GM18868 (cell line): ENCODE results near the gene PTMS.

Source experiments
- ATAC-seq: cut with Tn5 transposase; IDR thresholded peaks from one replicate; pipeline ENCODE4 v1.9.1; 2021; ENCODE audit warnings: mild to moderate bottlenecking, moderate library complexity; ENCODE audit not compliant: unreplicated experiment

The PTMS gene

DNA sequence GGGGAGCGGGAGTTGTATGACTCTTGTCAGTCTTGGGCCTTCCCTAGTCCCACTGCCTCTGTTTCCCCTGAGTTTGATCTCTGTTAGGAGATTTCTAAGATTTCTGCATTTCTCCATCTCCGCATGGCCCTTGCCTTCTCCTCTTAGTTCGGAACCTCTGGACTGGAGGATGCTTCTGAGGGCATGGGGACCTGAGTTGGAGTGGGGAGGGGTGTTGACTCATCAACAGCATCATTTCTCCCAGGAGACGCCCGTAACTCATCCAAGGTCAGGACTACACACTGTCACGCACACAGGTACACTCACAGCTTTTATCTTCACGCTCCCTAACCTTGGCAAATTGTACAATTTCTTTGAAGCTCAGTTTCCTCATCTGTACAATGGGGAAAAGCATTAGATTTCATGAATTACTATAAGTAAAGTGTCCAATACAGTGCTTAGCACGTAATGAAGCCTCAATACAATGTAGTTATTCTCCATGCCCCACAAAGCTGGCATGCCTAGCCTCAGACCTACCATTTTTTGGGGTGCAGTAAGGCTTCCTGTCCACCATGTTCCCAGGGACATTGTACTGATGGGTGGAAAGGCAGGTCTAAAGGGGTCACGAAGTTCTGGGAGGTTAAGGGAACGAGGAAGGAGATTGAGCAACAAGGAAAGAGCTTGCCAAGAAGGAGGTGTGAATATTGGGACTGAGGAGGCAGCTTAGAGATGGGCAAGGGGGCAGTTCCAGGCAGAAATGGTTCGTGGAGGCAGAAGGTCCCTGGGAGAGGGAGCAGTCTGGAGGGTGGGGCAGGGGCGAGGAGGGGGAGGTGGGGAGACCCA is 5.6 kb downstream of the PTMS start:
- no peak for ATAC-seq

- ATAC-seq = no peak
Measured at GRCh38 chr12:6772331-6772695, 6.2 kb downstream of the PTMS start, which contains the start of gene LAG3. Gene LAG3, plus strand, starts transcription at chr12:6772520. Its CDS starts 333 bp downstream, at chr12:6772853.

DNA sequence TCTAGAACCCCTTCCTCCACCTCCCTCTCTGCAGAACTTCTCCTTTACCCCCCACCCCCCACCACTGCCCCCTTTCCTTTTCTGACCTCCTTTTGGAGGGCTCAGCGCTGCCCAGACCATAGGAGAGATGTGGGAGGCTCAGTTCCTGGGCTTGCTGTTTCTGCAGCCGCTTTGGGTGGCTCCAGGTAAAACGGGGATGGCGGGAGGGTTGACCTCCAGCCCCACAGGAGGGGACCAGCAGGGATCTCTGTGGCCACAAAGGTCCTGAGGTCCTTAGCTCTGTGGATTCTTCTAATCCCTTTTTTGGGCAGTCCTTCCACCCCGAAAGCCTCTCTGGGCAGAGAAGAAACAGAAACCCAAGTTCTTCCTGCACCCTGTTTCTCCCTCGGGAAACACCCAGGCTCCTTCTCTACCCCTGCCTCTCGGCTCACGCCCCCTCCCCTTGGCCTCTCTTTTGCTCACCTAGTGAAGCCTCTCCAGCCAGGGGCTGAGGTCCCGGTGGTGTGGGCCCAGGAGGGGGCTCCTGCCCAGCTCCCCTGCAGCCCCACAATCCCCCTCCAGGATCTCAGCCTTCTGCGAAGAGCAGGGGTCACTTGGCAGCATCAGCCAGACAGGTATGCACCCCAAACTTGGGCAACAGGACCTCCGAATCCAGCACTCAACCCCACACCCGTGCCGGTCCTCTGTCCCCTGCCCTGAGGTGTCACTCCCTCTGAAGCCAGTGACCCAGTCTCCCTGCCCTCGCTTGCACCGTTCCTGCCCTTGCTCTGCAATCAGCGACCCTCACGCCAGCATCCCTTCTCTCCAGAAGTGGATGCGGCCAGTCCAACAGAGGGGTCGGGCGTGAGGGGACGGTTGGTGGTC is 6.8 kb downstream of the PTMS start:
- no peak for ATAC-seq

GRCh38 chr12:6773590-6774351 is 7.6 kb downstream of the PTMS start:
- no peak for ATAC-seq

DNA sequence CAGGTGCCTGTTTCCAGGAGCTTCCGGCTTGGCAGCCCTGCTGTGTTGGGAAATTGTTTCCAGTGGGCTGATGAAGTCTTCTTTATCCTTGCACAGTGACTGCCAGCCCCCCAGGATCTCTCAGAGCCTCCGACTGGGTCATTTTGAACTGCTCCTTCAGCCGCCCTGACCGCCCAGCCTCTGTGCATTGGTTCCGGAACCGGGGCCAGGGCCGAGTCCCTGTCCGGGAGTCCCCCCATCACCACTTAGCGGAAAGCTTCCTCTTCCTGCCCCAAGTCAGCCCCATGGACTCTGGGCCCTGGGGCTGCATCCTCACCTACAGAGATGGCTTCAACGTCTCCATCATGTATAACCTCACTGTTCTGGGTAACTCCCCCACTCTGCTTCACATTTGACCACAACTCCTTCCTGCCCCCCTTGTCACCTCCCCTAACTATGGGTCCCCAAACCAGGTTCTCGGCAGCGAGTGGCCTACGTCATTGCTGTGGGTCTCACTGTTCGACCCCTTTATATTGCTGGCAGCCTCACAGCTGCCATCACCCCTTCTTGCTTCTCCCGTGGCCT is 8.4 kb downstream of the PTMS start:
- ATAC-seq = no peak

- ATAC-seq = no peak
Measured at GRCh38 chr12:6775185-6776174, 9.3 kb downstream of the PTMS start.

DNA sequence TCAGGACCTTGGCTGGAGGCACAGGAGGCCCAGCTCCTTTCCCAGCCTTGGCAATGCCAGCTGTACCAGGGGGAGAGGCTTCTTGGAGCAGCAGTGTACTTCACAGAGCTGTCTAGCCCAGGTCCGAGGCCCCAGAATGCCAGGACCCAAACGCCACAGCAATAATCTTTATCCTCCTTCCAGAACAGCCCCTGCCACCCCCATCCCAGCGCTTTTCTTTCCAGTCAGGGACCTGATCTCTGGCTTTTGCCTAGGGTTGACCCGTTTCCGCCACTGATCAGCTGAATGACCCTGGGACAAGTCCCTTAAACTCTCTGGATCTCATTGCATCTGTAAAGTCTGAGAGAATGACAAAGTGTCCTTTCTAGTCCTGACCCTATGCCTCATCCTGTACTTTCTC is 11.2 kb downstream of the PTMS start:
- no peak for ATAC-seq

DNA sequence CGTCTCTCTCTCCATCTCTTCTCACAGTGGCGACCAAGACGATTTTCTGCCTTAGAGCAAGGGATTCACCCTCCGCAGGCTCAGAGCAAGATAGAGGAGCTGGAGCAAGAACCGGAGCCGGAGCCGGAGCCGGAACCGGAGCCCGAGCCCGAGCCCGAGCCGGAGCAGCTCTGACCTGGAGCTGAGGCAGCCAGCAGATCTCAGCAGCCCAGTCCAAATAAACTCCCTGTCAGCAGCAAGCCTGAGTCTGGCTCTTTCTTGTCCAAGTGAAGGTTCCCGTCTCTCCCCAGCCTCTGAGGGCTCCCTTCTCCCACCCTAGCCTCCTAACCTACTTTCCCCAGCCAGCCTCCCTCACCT is 12.0 kb downstream of the PTMS start:
- no peak for ATAC-seq

DNA sequence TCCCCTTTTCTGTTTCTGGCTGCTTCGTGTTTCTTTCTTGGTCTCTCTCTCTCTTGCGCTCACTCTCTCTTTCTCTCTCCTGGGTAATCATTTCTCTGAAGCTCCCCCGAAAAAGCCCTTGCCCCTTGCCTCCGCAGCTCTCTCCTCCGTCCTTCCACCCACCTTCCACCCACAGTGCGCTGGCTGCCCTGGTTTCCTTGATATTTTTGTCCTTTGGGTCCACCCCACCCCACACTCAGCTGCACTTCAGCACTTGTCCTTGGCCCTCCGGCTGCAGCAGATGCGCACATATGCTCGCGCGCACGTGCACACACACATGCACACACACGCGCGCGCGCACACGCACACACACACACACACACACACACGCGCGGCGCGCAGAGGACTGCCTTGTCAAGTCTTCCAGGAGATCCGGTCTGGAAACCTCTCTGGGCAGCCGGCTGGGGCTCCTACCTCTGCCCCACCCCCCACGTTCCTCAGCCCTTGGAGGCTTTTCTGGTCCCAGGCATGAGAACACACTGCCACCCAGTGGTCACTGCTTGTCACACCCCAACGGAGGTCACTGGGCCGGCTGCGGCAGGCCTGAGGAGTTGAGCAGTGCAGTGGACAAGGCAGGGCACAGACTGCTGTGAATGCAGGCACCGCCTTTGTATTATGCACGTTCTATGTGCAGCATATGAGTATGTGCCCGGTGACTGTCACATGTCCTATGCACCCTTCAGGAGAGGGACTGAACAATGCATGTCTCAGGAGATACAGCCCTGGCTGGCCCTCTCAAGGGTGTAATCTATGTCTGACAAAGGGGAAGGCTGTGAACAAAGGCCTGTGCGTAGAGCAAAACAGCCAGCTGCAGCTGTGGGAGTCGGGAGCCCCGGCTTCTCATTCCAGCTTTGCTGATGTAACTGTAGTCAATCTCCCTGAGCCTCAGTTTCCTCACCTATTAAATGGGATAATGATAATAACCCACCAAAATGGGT is 12.7 kb downstream of the PTMS start:
- ATAC-seq = peak; percentile 80

- ATAC-seq = no peak
Measured at GRCh38 chr12:6779708-6780432, 13.7 kb downstream of the PTMS start.

- ATAC-seq = no peak
Measured at GRCh38 chr12:6780573-6780972, 14.4 kb downstream of the PTMS start.

- no peak for ATAC-seq
Measured at GRCh38 chr12:6782119-6782518, 16.0 kb downstream of the PTMS start.

- no peak for ATAC-seq
Measured at GRCh38 chr12:6782850-6783566, 16.8 kb downstream of the PTMS start.

- no peak for ATAC-seq
Measured at GRCh38 chr12:6783828-6784227, 17.7 kb downstream of the PTMS start.

- ATAC-seq = no peak
Measured at GRCh38 chr12:6784296-6784695, 18.1 kb downstream of the PTMS start.

GRCh38 chr12:6784761-6785160 is 18.6 kb downstream of the PTMS start:
- ATAC-seq = no peak

DNA sequence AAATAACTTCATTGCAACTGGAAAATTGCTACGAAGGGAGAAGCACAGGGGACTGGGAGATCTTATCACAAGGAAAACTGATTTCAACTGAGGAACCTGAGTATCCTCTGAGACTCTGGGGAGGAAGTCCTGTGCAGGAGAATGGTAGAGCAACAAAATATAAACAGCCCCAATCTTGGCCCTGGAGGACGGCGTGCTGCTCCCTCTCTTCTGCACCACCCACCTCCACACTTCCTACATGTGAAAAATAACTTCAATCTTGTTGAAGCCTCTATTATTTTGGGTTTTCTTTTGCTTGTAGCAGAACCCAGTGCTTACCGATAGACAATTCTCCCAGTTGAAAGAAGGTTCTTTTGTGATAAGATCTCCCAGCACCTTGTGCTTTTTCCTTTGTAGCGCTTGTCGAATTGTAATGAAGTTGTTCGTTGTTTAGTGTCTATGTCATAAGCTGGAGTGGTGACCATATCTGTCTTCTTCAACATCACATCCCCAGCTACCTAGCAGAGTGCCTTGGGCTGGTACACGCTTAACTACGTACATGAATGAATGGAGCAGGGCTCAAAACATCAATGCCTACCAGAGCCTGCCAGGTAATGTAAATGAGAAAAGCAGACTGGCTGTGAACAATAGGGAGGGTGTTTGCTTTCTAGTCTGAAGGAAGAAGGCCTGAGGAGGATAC is 20.4 kb downstream of the PTMS start:
- no peak for ATAC-seq
